Natural killer cell (primary cell): ENCODE results near the gene AARS1. TPM values are rescaled to one million over a fixed set of nuclear protein-coding genes. Genes with fewer than 3 reads are reported as not detected.
"Not testable (repeated sequence)": the region's sequence is repeated elsewhere in the genome, so short reads cannot be mapped to it uniquely, and the experiment has no call there.

Experiments used
- ATAC-seq, 3 donors: fragments of 150-1000 bp in 2 of 3; fragments of 200-7000 bp in 1 of 3; cut with Tn5 transposase; 1 replicate in 1 of 3; 2 replicates in 2 of 3; pipeline ENCODE4 v1.10.0; 2021; ENCODE audit warnings: mild to moderate bottlenecking in 2 of 3, moderate library complexity in 2 of 3
- DNase-seq, 2 donors: peaks; one replicate each; pipeline versions ENCODE4 v3.0.0 to v3.0.0-alpha.2; 2013 to 2021; ENCODE audit warnings: mixed read lengths in 1 of 2
- H3K27ac ChIP-seq: one replicate; pipeline ENCODE4 v1.5.1; 2013; ENCODE audit warnings: mild to moderate bottlenecking, low read length
- H3K27me3 ChIP-seq: one replicate; pipeline ENCODE4 v1.6.1; 2013; ENCODE audit warnings: low read length; ENCODE audit not compliant: control insufficient read depth, insufficient read depth
- H3K36me3 ChIP-seq: one replicate; pipeline ENCODE4 v1.6.1; 2013; ENCODE audit warnings: low read length; ENCODE audit not compliant: control insufficient read depth, insufficient read depth
- H3K4me1 ChIP-seq: one replicate; pipeline ENCODE4 v1.6.1; 2013; ENCODE audit warnings: low read length; ENCODE audit not compliant: control insufficient read depth, insufficient read depth
- H3K4me3 ChIP-seq: one replicate; pipeline ENCODE4 v1.5.1; 2013; ENCODE audit warnings: low read length
- H3K9me3 ChIP-seq: one replicate; pipeline ENCODE4 v1.6.1; 2013; ENCODE audit warnings: low read length; ENCODE audit not compliant: control insufficient read depth, insufficient read depth
- H3K27ac Mint-ChIP-seq, 2 donors: one replicate each; pipeline ENCODE4 v1.8.0; 2022; ENCODE audit warnings: mild to moderate bottlenecking in 2 of 2, mixed read lengths in 2 of 2, moderate library complexity in 1 of 2
- H3K27me3 Mint-ChIP-seq, 2 donors: one replicate each; pipeline ENCODE4 v1.8.0; 2022; ENCODE audit warnings: low read depth in 2 of 2, mixed read lengths in 2 of 2
- H3K36me3 Mint-ChIP-seq: one replicate; pipeline ENCODE4 v1.8.0; 2022; ENCODE audit warnings: mixed read lengths
- H3K4me1 Mint-ChIP-seq, 2 donors: one replicate each; pipeline ENCODE4 v1.8.0; 2022; ENCODE audit warnings: mixed read lengths in 2 of 2
- H3K4me3 Mint-ChIP-seq: one replicate; pipeline ENCODE4 v1.8.0; 2022; ENCODE audit warnings: mild to moderate bottlenecking, moderate library complexity, mixed read lengths
- H3K9me3 Mint-ChIP-seq, 2 donors: one replicate each; pipeline ENCODE4 v1.8.0; 2022; ENCODE audit warnings: mixed read lengths in 2 of 2
- CTCF ChIP-seq: fragments of 200-600 bp; IDR thresholded peaks from one replicate; pipeline ENCODE4 v1.8.0; 2022; ENCODE audit warnings: antibody characterized with exemption
- WGBS: methylation state at CpG from one replicate; pipeline ENCODE4 v1.1.7; 2013; ENCODE audit warnings: missing lambda C conversion rate; ENCODE audit not compliant: insufficient coverage; 5-methylcytosine and 5-hydroxymethylcytosine counted together
- intact Hi-C: fragments of 100-400 bp; cut with micrococcal nuclease; formaldehyde crosslinking; loops from one replicate; pipeline ENCODE4 v1.14.2; 2022
- total RNA-seq, 4 donors: library from RNA; stranded (reverse); fragments of 120-200 nt in 1 of 4; gene quantifications; one replicate each; pipeline versions ENCODE4 v1.2.3 to v1.2.4, GENCODE V29; 2013 to 2022

Gene AARS1
- total RNA-seq, 3 donors from 2014 or later (not counting 1 experiment from before 2014, with no cell fraction given), result 19.8 to 29.9 (median 26.1) TPM

DNA sequence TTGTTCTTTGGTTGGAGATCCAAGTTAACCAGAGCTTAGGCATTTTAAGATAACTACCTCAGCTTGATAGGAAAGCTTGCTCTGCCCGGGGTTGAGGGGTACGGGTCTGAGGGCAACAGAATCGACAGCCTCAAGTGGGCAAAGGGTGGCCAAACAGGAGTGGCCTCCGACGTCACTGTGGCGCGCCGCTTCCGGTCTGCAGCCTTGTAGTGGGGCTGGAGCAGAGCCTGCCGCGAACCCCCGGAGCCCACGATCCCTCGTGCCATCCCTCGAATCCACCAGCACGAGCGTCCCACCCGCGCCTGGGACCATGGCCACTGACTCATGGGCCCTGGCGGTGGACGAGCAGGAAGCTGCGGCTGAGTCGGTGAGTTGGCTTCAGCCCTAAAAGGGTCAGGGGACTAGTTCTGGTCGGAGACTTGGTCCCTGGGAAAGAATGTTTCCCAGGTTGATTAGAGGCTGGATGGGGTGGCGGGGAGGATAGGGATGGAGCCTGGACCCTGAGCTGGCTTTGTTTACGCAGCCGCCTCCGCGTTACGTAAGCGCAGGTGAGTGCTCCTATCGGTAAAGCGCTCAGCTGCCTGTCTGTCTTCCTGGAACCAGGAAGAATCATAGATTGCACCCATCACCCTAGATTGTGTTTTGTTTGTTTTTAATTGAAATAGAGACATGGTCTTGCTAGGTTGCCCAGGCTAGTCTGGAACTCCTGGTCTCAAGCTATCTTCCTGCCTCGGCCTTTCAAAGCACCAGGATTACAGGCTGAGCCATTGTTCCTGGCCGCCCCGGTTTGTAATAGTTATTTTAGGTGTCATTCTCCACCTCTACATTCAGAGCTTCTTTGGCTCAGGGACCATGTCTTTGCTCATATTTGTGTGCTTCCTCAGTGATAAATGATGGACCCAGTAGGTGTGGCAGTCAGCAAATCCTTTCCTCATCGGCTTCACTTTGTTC lies 10.0 kb upstream of the AARS1 start, which contains the start of gene DDX19B:
TSS of gene DDX19B (plus strand) at position 199 of the 951 bp plus-strand sequence. CDS start at position 311, 112 bp downstream.
- H3K36me3 ChIP-seq, result no peaks in the 10 kb centered on the region
- ATAC-seq (peak; percentile 79 to 84 (median 84)), DNase-seq (peak; percentile 61 to 75)
- H3K9me3 ChIP-seq, result no peaks in the 10 kb centered on the region
- H3K27ac ChIP-seq, result peak within 1 kb of the TSS; percentile 92
- WGBS, result under 1% methylated on average over 37 of the region's 37 CpGs
- peak within 1 kb of the TSS; percentile 90 for H3K4me3 Mint-ChIP-seq
- H3K27me3 ChIP-seq, result no peaks in the 10 kb centered on the region
- peaks cover 0 to 9% of the 10 kb centered on the region in 2 donors for H3K9me3 Mint-ChIP-seq
- peaks cover 38 to 42% of the 10 kb centered on the region in 2 donors for H3K4me1 Mint-ChIP-seq
- peaks cover 13% of the 10 kb centered on the region for H3K36me3 Mint-ChIP-seq
- intact Hi-C loops, result loop anchor here (1.0 to 5.0 kb wide), 4 partner anchors 10 to 224 kb away; partner anchors contain the start of genes AARS1, COG4, DDX19A and SF3B3
- peak within 1 kb of the TSS; percentile 82 for H3K4me3 ChIP-seq
- peak within 1 kb of the TSS; percentile 93 to 97 for H3K27ac Mint-ChIP-seq
- H3K27me3 Mint-ChIP-seq, result no peaks in the 10 kb centered on the region
- H3K4me1 ChIP-seq, result peaks cover 16% of the 10 kb centered on the region
- TF ChIP-seq CTCF, result no peak

- Mint-ChIP-seq H3K36me3 (peaks cover under 1% of the 10 kb centered on the region), H3K4me3 (no peak overlapping the region), H3K4me1 (peaks cover 22 to 23% of the 10 kb centered on the region in 2 donors), H3K9me3 (no peaks in the 10 kb centered on the region), H3K27me3 (no peaks in the 10 kb centered on the region), H3K27ac (no peak overlapping the region)
- intact Hi-C loops, result loop anchor here (5.0 kb wide), 1 partner anchor 48 kb away; no protein-coding TSS in a partner anchor
- no peak overlapping the region for H3K4me3 ChIP-seq
- TF ChIP-seq CTCF, result no peak
- peaks cover 16% of the 10 kb centered on the region for H3K4me1 ChIP-seq
- H3K9me3 ChIP-seq, result no peaks in the 10 kb centered on the region
- no peak overlapping the region for H3K27ac ChIP-seq
- DNase-seq (no peak), ATAC-seq (no peak)
- no peaks in the 10 kb centered on the region for H3K36me3 ChIP-seq
- H3K27me3 ChIP-seq, result no peaks in the 10 kb centered on the region
Observed at GRCh38 chr16:70295634-70296033, 6.3 kb upstream of the AARS1 start.

DNA sequence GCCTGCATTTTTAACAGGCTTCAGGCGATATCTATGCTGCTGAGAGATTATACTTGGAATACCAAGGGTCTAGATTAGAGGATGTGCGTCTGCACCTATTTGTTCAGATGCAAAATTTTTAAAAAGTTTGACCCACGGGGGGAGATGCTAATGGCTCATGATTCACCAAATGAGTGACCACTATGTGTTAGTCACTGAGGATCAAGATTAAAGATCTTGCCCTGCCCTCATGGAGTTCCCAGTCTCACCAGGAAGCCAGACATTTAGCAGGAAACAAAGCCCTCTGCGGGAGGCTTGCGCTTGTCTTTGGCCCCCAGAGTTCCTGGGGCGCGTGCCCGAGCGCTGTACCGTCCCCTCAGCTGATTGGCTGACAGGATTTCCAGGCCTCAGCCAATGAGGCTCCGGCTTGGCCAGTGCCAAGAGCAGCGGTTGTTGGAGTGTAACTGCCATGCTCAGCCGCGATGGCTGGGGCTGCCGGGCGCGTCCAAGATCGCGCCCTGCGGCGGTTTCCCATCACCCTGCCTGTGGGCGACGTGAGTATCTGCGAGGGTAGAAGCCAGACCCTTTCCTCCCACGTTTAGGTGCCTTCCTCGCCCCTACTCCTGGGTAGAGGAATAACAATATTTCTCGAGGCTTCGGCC lies 5.2 kb upstream of the AARS1 start:
- Histone ChIP-seq H3K27me3 (no peaks in the 10 kb centered on the region), H3K27ac (no peak overlapping the region), H3K4me1 (peaks cover 12% of the 10 kb centered on the region), H3K9me3 (no peaks in the 10 kb centered on the region), H3K36me3 (no peaks in the 10 kb centered on the region), H3K4me3 (no peak overlapping the region)
- Mint-ChIP-seq H3K27ac (no peak overlapping the region), H3K36me3 (no peaks in the 10 kb centered on the region), H3K27me3 (no peaks in the 10 kb centered on the region), H3K4me3 (no peak overlapping the region), H3K9me3 (no peaks in the 10 kb centered on the region), H3K4me1 (peaks cover 14 to 17% of the 10 kb centered on the region in 2 donors)
- intact Hi-C loops, result loop anchor here (5.0 kb wide), 1 partner anchor 47 kb away; no protein-coding TSS in a partner anchor
- TF ChIP-seq CTCF, result no peak
- DNase-seq (no peak), ATAC-seq (no peak)
- 96% methylated on average over 28 of the region's 28 CpGs for WGBS

GRCh38 chr16:70292148-70292547 lies 2.8 kb upstream of the AARS1 start:
- ATAC-seq, H3K27me3 Mint-ChIP-seq, DNase-seq, intact Hi-C loops, H3K9me3 ChIP-seq, H3K36me3 ChIP-seq, H3K36me3 Mint-ChIP-seq, H3K27ac ChIP-seq, H3K9me3 Mint-ChIP-seq, H3K27me3 ChIP-seq, H3K4me3 Mint-ChIP-seq, H3K27ac Mint-ChIP-seq, H3K4me3 ChIP-seq: not testable (repeated sequence)
- peaks cover 16% of the 10 kb centered on the region for H3K4me1 ChIP-seq
- WGBS, result 100% methylated on average over 6 of the region's 11 CpGs
- peaks cover 16 to 18% of the 10 kb centered on the region in 2 donors for H3K4me1 Mint-ChIP-seq
